OCI-M1 (cell line): ENCODE measurements around the gene FUOM.

Experiments used
- DNase-seq: peaks from one replicate; lab custom pipeline; 2025; lab: John Stamatoyannopoulos, UW

FUOM gene

GRCh38 chr10:133350283-133350949 is 7.4 kb downstream of the FUOM start:
- no peak for DNase-seq

GRCh38 chr10:133349577-133350011 is 8.2 kb downstream of the FUOM start:
- DNase-seq: no peak

- no peak for DNase-seq
These were observed 8.7 kb downstream of the FUOM start for GRCh38 chr10:133349160-133349568.

GRCh38 chr10:133347710-133348517 is 9.9 kb downstream of the FUOM start:
- no peak for DNase-seq

GRCh38 chr10:133346413-133346812 is 11.4 kb downstream of the FUOM start:
- no peak for DNase-seq

- DNase-seq: no peak
These were observed 13.6 kb downstream of the FUOM start for GRCh38 chr10:133344236-133344635.

GRCh38 chr10:133343558-133343957 is 14.3 kb downstream of the FUOM start:
- DNase-seq: no peak

- DNase-seq: no peak
These were observed 14.9 kb downstream of the FUOM start for GRCh38 chr10:133342942-133343341.

GRCh38 chr10:133341983-133342382 is 15.8 kb downstream of the FUOM start:
- no peak for DNase-seq

- DNase-seq: no peak
These were observed 18.0 kb downstream of the FUOM start for GRCh38 chr10:133339708-133340380.

- no peak for DNase-seq
These were observed 19.4 kb downstream of the FUOM start for GRCh38 chr10:133338080-133339071.

- no peak for DNase-seq
These were observed 20.5 kb downstream of the FUOM start for GRCh38 chr10:133337370-133337725.

GRCh38 chr10:133336577-133337369 is 21.0 kb downstream of the FUOM start, which contains the start of gene CALY:
TSS of gene CALY (minus strand) at chr10:133336896. CDS start at chr10:133328989, 7,907 bp downstream.
- no peak for DNase-seq

- DNase-seq: no peak
These were observed 21.7 kb downstream of the FUOM start for GRCh38 chr10:133336118-133336576.

GRCh38 chr10:133335246-133336117 is 22.3 kb downstream of the FUOM start:
- DNase-seq: no peak

GRCh38 chr10:133334503-133335245 is 23.1 kb downstream of the FUOM start:
- no peak for DNase-seq

- DNase-seq: no peak
These were observed 24.7 kb downstream of the FUOM start for GRCh38 chr10:133332936-133333699.
